Measurements from ENCODE around the gene DUSP22.

DNA sequence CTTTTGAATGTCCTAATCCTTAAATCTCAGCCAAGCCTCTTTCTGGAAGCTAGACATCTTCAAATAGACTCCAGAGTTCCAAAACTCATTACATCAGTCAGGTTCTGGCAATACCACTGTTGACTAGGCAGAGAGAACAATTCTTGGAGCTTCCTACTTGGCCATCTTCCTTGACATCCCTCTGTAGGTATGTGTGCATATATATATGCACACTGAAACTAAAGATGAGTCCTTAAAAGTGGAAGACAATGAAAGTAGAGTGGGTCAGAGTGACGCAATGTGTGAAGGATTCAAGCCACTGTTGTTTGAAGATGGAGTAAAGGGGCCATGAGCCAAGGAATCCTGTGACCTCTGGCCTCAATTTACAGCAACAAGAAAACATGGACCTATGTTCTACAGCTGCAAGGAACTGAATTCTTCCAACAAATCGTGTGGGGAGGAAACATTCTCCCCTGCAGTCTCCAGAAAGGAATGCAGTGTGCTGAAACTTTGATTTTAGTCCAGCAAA is 18.7 kb upstream of the DUSP22 start:
- TF ChIP-seq, protein P1, sequence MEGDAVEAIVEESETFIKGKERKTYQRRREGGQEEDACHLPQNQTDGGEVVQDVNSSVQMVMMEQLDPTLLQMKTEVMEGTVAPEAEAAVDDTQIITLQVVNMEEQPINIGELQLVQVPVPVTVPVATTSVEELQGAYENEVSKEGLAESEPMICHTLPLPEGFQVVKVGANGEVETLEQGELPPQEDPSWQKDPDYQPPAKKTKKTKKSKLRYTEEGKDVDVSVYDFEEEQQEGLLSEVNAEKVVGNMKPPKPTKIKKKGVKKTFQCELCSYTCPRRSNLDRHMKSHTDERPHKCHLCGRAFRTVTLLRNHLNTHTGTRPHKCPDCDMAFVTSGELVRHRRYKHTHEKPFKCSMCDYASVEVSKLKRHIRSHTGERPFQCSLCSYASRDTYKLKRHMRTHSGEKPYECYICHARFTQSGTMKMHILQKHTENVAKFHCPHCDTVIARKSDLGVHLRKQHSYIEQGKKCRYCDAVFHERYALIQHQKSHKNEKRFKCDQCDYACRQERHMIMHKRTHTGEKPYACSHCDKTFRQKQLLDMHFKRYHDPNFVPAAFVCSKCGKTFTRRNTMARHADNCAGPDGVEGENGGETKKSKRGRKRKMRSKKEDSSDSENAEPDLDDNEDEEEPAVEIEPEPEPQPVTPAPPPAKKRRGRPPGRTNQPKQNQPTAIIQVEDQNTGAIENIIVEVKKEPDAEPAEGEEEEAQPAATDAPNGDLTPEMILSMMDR (IDR thresholded peaks at IDR 0.05), result no peak
- no peak for TF ChIP-seq POLR2A (IDR thresholded peaks at IDR 0.05)

All from Peyer's patch (tissue), 4 donors.